DOHH2 (cell line): ENCODE data around the gene LRRC3.

Experiments used
- H3F3A ChIP-seq: fragments of 200-600 bp; sonication (generic), shearing (Covaris generic); 2 replicates; pipeline ENCODE4 v1.6.0; 2016; ENCODE audit warnings: antibody characterized with exemption, mild to moderate bottlenecking; ENCODE audit not compliant: control insufficient read depth, insufficient read depth
- H3K27ac ChIP-seq: fragments of 200-600 bp; sonication (generic); 2 replicates; pipeline ENCODE4 v1.5.1; 2014; ENCODE audit warnings: low read depth, mild to moderate bottlenecking, low read length, moderate library complexity
- H3K27me3 ChIP-seq: fragments of 200-600 bp; sonication (generic); 2 replicates; pipeline ENCODE4 v1.6.1; 2014; ENCODE audit warnings: mild to moderate bottlenecking, low read length, mixed read lengths; ENCODE audit not compliant: control insufficient read depth
- H3K36me3 ChIP-seq: fragments of 200-600 bp; sonication (generic); 2 replicates; pipeline ENCODE4 v1.6.1; 2014; ENCODE audit warnings: mild to moderate bottlenecking, low read length, moderate library complexity, mixed read lengths; ENCODE audit not compliant: control insufficient read depth
- H3K4me1 ChIP-seq: fragments of 200-600 bp; sonication (generic); 2 replicates; pipeline ENCODE4 v1.6.1; 2014; ENCODE audit warnings: mild to moderate bottlenecking, low read length, mixed read lengths; ENCODE audit not compliant: control insufficient read depth
- H3K4me2 ChIP-seq: fragments of 200-600 bp; sonication (generic); 2 replicates; pipeline ENCODE4 v1.6.0; 2014; ENCODE audit warnings: mild to moderate bottlenecking, low read length, moderate library complexity
- H3K4me3 ChIP-seq: fragments of 200-600 bp; sonication (generic); 2 replicates; pipeline ENCODE4 v1.5.1; 2014; ENCODE audit warnings: mild to moderate bottlenecking, low read length, mixed read lengths
- H3K79me2 ChIP-seq: fragments of 200-600 bp; sonication (generic); 2 replicates; pipeline ENCODE4 v1.6.1; 2014; ENCODE audit warnings: mild to moderate bottlenecking, low read length, mixed read lengths; ENCODE audit not compliant: control insufficient read depth
- H3K9me2 ChIP-seq: fragments of 200-600 bp; sonication (generic); replicated peaks from 2 replicates; pipeline ENCODE4 v1.6.1; 2014; ENCODE audit warnings: mild to moderate bottlenecking, low read length, mixed read lengths; ENCODE audit not compliant: control insufficient read depth
- H3K9me3 ChIP-seq: fragments of 200-600 bp; sonication (generic); 2 replicates; pipeline ENCODE4 v1.6.1; 2014; ENCODE audit warnings: antibody characterized with exemption, low read length, mixed read lengths; ENCODE audit not compliant: control insufficient read depth, insufficient read depth
- H4K20me1 ChIP-seq: fragments of 200-600 bp; sonication (generic); 2 replicates; pipeline ENCODE4 v1.6.0; 2014; ENCODE audit warnings: low read depth, mild to moderate bottlenecking, antibody characterized with exemption, low read length, moderate library complexity; ENCODE audit not compliant: control insufficient read depth, insufficient read depth
- CTCF ChIP-seq: fragments of 200-600 bp; sonication (generic); IDR thresholded peaks from one replicate; pipeline ENCODE4 v1.5.1; 2014; ENCODE audit warnings: antibody characterized with exemption, mild to moderate bottlenecking, low read depth, low read length; ENCODE audit not compliant: poor library complexity, severe bottlenecking
- EZH2phosphoT487 ChIP-seq: fragments of 200-600 bp; sonication (generic); IDR thresholded peaks from 2 replicates; pipeline ENCODE4 v1.6.1; 2017; ENCODE audit warnings: borderline replicate concordance, mild to moderate bottlenecking, antibody characterized with exemption, low read length, moderate library complexity, mixed read lengths

The LRRC3 gene

GRCh38 chr21:44425895-44426662 is 29.2 kb upstream of the LRRC3 start:
- TF ChIP-seq EZH2phosphoT487, result no peak
- no peak for TF ChIP-seq CTCF
- no peaks in the 10 kb centered on the region for H4K20me1 ChIP-seq
- no peak overlapping the region for H3K4me2 ChIP-seq
- H3K4me3 ChIP-seq, result no peak overlapping the region
- no peaks in the 10 kb centered on the region for H3K27me3 ChIP-seq
- H3K27ac ChIP-seq, result no peak overlapping the region
- no peaks in the 10 kb centered on the region for H3K36me3 ChIP-seq
- H3K4me1 ChIP-seq, result peaks cover 4% of the 10 kb centered on the region
- H3K79me2 ChIP-seq, result no peaks in the 10 kb centered on the region
- H3K9me2 ChIP-seq, result no peaks in the 10 kb centered on the region
- H3K9me3 ChIP-seq, result peaks cover 27% of the 10 kb centered on the region
- H3F3A ChIP-seq, result peaks cover 10% of the 10 kb centered on the region

- Histone ChIP-seq H3K9me2 (no peaks in the 10 kb centered on the region), H4K20me1 (no peaks in the 10 kb centered on the region), H3K79me2 (no peaks in the 10 kb centered on the region), H3K36me3 (no peaks in the 10 kb centered on the region), H3K4me1 (peaks cover 4% of the 10 kb centered on the region), H3K4me2 (no peak overlapping the region), H3K27ac (no peak overlapping the region), H3K4me3 (no peak overlapping the region), H3K9me3 (peaks cover 27% of the 10 kb centered on the region), H3F3A (peaks cover 10% of the 10 kb centered on the region), H3K27me3 (no peaks in the 10 kb centered on the region)
- TF ChIP-seq CTCF (no peak), EZH2phosphoT487 (no peak)
Measured at GRCh38 chr21:44426663-44427191, 28.6 kb upstream of the LRRC3 start.

DNA sequence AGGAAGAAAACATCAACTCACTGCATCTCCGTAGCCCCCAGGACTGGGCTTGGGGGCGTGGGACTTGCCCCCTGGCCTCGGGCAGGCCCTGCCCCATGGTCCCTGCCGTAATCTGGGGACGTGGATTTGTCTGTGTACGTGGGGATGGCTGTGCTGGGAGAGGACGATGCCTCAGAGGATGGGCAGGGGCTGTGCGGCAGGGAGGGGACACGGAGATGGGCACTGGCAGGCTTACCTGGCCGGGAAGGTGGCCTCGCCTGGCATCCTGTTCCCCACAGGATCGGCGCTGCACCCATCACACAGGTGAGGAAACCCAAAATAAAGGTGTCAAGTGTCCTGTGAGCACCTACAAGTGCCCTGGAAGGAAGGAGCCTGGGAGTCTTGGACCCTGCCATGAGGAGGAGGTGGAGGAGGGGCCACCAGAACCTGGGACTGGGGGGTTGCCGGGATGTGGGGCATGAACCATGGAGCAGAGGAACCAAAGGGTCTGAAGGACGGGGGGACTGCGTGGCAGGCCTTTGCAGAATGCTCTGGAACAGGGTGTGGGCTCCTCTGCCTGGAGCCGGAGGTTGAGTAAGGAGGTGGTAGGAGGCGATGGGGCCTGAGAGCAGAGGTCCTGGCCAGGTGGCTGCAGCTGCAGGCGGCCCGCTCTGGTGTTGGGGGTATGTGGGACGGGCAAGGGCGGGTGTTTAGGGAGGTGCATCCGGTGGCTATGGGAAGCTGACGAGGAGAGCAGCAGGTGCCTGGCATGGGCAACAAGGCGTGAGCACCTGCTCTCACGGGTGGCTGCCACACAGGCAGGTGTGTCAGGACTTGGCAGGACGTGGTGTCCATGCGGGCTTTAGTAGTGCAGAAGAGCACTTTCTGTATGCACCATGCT is 27.8 kb upstream of the LRRC3 start:
- Histone ChIP-seq H3K4me1 (peaks cover 4% of the 10 kb centered on the region), H3K4me3 (no peak overlapping the region)

More for the DNA sequence above, 27.8 kb upstream of the LRRC3 start:
- H3K79me2 ChIP-seq, result no peaks in the 10 kb centered on the region
- no peaks in the 10 kb centered on the region for H3K27me3 ChIP-seq
- no peaks in the 10 kb centered on the region for H4K20me1 ChIP-seq
- no peaks in the 10 kb centered on the region for H3K36me3 ChIP-seq
- peaks cover 27% of the 10 kb centered on the region for H3K9me3 ChIP-seq
- peaks cover 10% of the 10 kb centered on the region for H3F3A ChIP-seq
- no peak overlapping the region for H3K4me2 ChIP-seq
- no peak overlapping the region for H3K27ac ChIP-seq
- H3K9me2 ChIP-seq, result no peaks in the 10 kb centered on the region
- no peak for TF ChIP-seq CTCF
- no peak for TF ChIP-seq EZH2phosphoT487
